HEK293 (cell line): ENCODE measurements around the gene NCKAP5.

Experiments used
- CTCF ChIA-PET: fragments of 350-600 bp; formaldehyde crosslinking; extraction: SDS; loops from one replicate; lab custom pipeline; 2021; ENCODE audit warnings: antibody characterized with exemption; lab: Yijun Ruan, JAX
- POLR2A ChIA-PET: fragments of 300-600 bp; formaldehyde crosslinking; extraction: SDS; loops from one replicate; lab custom pipeline; 2020; ENCODE audit warnings: antibody characterized with exemption, inconsistent platforms; lab: Yijun Ruan, JAX
- H3K27ac ChIP-seq: fragments of 200-500 bp; sonication (Bioruptor generic); 2 replicates; pipeline ENCODE4 v1.5.1; 2014; ENCODE audit warnings: low read depth, low read length, control low read depth, inconsistent platforms; ENCODE audit errors: extremely low read depth
- H3K36me3 ChIP-seq, 2 experiments: fragments of 200-500 bp in 1 of 2; sonication (Bioruptor generic) in 1 of 2; 1 replicate in 1 of 2; 2 replicates in 1 of 2; pipeline ENCODE4 v1.5.1; 2014 to 2017; ENCODE audit warnings: inconsistent platforms in 2 of 2, low read length in 2 of 2; ENCODE audit not compliant: control insufficient read depth in 2 of 2, insufficient read depth in 1 of 2
- H3K4me1 ChIP-seq: fragments of 200-500 bp; sonication (Bioruptor generic); 2 replicates; pipeline ENCODE4 v1.5.1; 2014; ENCODE audit warnings: mild to moderate bottlenecking, low read length, inconsistent platforms; ENCODE audit not compliant: control insufficient read depth, insufficient read depth
- H3K4me3 ChIP-seq: 2 replicates; pipeline ENCODE4 v1.5.1; 2011; ENCODE audit warnings: low read depth, mild to moderate bottlenecking, control low read depth, low read length, moderate library complexity
- H3K9me3 ChIP-seq: fragments of 200-500 bp; sonication (Bioruptor generic); 2 replicates; pipeline ENCODE4 v1.5.1; 2014; ENCODE audit warnings: low read depth, low read length, inconsistent platforms; ENCODE audit not compliant: control insufficient read depth, insufficient read depth
- ELK4 ChIP-seq: IDR thresholded peaks from 2 replicates; pipeline ENCODE4 v1.6.1; 2011; ENCODE audit warnings: mild to moderate bottlenecking, low read depth, low read length, borderline replicate concordance
- HIC1 ChIP-seq: fragments of 450-650 bp; formaldehyde crosslinking; IDR thresholded peaks from 2 replicates; pipeline ENCODE4 v1.5.1; 2016; ENCODE audit warnings: missing biosample characterization, missing genetic modification characterization
- HOXA7 ChIP-seq: sonication (generic); formaldehyde crosslinking; IDR thresholded peaks from 2 replicates; pipeline ENCODE4 v1.8.1; 2022; ENCODE audit warnings: missing genetic modification reagents, borderline replicate concordance
- MZF1 ChIP-seq: fragments of 450-650 bp; formaldehyde crosslinking; IDR thresholded peaks from 2 replicates; pipeline ENCODE4 v1.5.1; 2017; ENCODE audit warnings: missing biosample characterization, missing genetic modification characterization, borderline replicate concordance
- PRDM6 ChIP-seq: fragments of 450-650 bp; formaldehyde crosslinking; IDR thresholded peaks from 2 replicates; pipeline ENCODE4 v1.5.1; 2017; ENCODE audit warnings: missing biosample characterization, missing genetic modification characterization
- SALL2 ChIP-seq: fragments of 450-650 bp; formaldehyde crosslinking; IDR thresholded peaks from 2 replicates; pipeline ENCODE4 v1.5.0; 2017; ENCODE audit warnings: missing biosample characterization, mild to moderate bottlenecking, missing genetic modification characterization, borderline replicate concordance
- WT1 ChIP-seq: fragments of 450-650 bp; formaldehyde crosslinking; IDR thresholded peaks from 2 replicates; pipeline ENCODE4 v1.5.1; 2016; ENCODE audit warnings: missing biosample characterization, missing genetic modification characterization
- ZBTB6 ChIP-seq: fragments of 450-650 bp; formaldehyde crosslinking; IDR thresholded peaks from 2 replicates; pipeline ENCODE4 v1.5.1; 2017; ENCODE audit warnings: missing biosample characterization, missing genetic modification characterization
- ZBTB7A ChIP-seq: fragments of 450-650 bp; formaldehyde crosslinking; IDR thresholded peaks from 2 replicates; pipeline ENCODE4 v1.5.1; 2016; ENCODE audit warnings: low read depth, missing biosample characterization, missing genetic modification characterization
- ZNF112 ChIP-seq: fragments of 450-650 bp; formaldehyde crosslinking; IDR thresholded peaks from 2 replicates; pipeline ENCODE4 v1.5.0; 2017; ENCODE audit warnings: missing biosample characterization, missing genetic modification characterization
- ZNF140 ChIP-seq: fragments of 450-650 bp; formaldehyde crosslinking; IDR thresholded peaks from 2 replicates; pipeline ENCODE4 v1.5.1; 2016; ENCODE audit warnings: missing biosample characterization, missing genetic modification characterization
- ZNF214 ChIP-seq: fragments of 450-650 bp; formaldehyde crosslinking; IDR thresholded peaks from 2 replicates; pipeline ENCODE4 v1.5.1; 2017; ENCODE audit warnings: missing biosample characterization, mild to moderate bottlenecking, missing genetic modification characterization, borderline replicate concordance
- ZNF280C ChIP-seq: fragments of 450-650 bp; formaldehyde crosslinking; IDR thresholded peaks from 2 replicates; pipeline ENCODE4 v1.5.1; 2016; ENCODE audit warnings: missing biosample characterization, missing genetic modification characterization
- ZNF37A ChIP-seq: fragments of 450-650 bp; IDR thresholded peaks from 2 replicates; pipeline ENCODE4 v1.5.1; 2018; ENCODE audit warnings: missing biosample characterization, missing genetic modification characterization
- ZNF391 ChIP-seq: fragments of 450-650 bp; formaldehyde crosslinking; IDR thresholded peaks from 2 replicates; pipeline ENCODE4 v1.5.1; 2016; ENCODE audit warnings: low read depth, missing biosample characterization, missing genetic modification characterization, borderline replicate concordance
- ZNF654 ChIP-seq: fragments of 450-650 bp; formaldehyde crosslinking; IDR thresholded peaks from 2 replicates; pipeline ENCODE4 v1.5.1; 2016; ENCODE audit warnings: low read depth, missing biosample characterization, missing genetic modification characterization
- ZNF704 ChIP-seq: fragments of 450-650 bp; formaldehyde crosslinking; IDR thresholded peaks from 2 replicates; pipeline ENCODE4 v1.5.1; 2016; ENCODE audit warnings: missing biosample characterization, missing genetic modification characterization
- ZNF768 ChIP-seq: fragments of 450-650 bp; formaldehyde crosslinking; IDR thresholded peaks from 2 replicates; pipeline ENCODE4 v1.5.1; 2018; ENCODE audit warnings: missing biosample characterization, mild to moderate bottlenecking, missing genetic modification characterization
- ZNF791 ChIP-seq: fragments of 450-650 bp; formaldehyde crosslinking; IDR thresholded peaks from 2 replicates; pipeline ENCODE4 v1.5.1; 2016; ENCODE audit warnings: missing biosample characterization, missing genetic modification characterization
- TF ChIP-seq, protein P1 (sequence below): fragments of 450-650 bp; formaldehyde crosslinking; IDR thresholded peaks from 2 replicates; pipeline ENCODE4 v1.5.1; 2017; ENCODE audit warnings: missing biosample characterization, mild to moderate bottlenecking, missing genetic modification characterization, moderate library complexity

The NCKAP5 gene

DNA sequence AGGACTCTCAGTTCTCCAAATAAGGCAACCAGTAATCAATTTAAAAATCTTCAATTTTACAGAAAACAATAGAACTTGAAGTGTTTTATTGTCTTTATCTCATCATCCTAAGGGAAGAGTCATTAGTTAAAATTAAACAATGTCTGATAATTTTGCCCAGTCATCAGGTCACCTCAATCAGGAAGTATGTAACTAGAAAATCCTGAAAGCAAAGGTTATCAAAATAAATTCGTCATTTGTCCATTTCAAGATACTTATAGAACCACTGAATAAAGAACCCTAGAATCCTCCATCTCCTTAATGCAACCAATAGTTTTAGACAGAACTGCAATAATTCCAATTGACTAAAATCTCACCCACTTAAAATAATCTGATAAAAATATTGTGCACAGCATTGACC is 115.2 kb downstream of the NCKAP5 start:
- Histone ChIP-seq H3K4me3 (no peak overlapping the region), H3K4me1 (no peaks in the 10 kb centered on the region), H3K27ac (no peak overlapping the region), H3K36me3 (no peaks in the 10 kb centered on the region), H3K9me3 (no peaks in the 10 kb centered on the region)
- POLR2A ChIA-PET = no interaction called here
- CTCF ChIA-PET = no interaction called here
- TF ChIP-seq PRDM6 (tag by site-specific recombination) (no peak), ZNF791 (no peak)

GRCh38 chr2:133452583-133452982 is 115.7 kb downstream of the NCKAP5 start:
- no peak overlapping the region for H3K4me3 ChIP-seq
- ChIA-PET POLR2A (no interaction called here), CTCF (no interaction called here)
- TF ChIP-seq HOXA7 (CRISPR knock-in tag) (no peak), ZNF768 (tag by site-specific recombination) (no peak), MZF1 (tag by site-specific recombination) (no peak), ZBTB6 (tag by site-specific recombination) (no peak), ZNF214 (tag by site-specific recombination) (no peak)
- TF ChIP-seq, protein P1, sequence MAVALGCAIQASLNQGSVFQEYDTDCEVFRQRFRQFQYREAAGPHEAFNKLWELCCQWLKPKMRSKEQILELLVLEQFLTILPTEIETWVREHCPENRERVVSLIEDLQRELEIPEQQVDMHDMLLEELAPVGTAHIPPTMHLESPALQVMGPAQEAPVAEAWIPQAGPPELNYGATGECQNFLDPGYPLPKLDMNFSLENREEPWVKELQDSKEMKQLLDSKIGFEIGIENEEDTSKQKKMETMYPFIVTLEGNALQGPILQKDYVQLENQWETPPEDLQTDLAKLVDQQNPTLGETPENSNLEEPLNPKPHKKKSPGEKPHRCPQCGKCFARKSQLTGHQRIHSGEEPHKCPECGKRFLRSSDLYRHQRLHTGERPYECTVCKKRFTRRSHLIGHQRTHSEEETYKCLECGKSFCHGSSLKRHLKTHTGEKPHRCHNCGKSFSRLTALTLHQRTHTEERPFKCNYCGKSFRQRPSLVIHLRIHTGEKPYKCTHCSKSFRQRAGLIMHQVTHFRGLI (tag by site-specific recombination) = no peak
- no peak overlapping the region for H3K27ac ChIP-seq
- H3K4me1 ChIP-seq = no peaks in the 10 kb centered on the region
- H3K9me3 ChIP-seq = no peaks in the 10 kb centered on the region
- no peaks in the 10 kb centered on the region for H3K36me3 ChIP-seq

GRCh38 chr2:133452146-133452545 is 116.1 kb downstream of the NCKAP5 start:
- TF ChIP-seq ZNF654 (no peak), ZNF37A (no peak), SALL2 (tag by site-specific recombination) (no peak), ZNF140 (tag by site-specific recombination) (no peak), WT1 (tag by site-specific recombination) (no peak), ZNF112 (no peak), ZNF391 (tag by site-specific recombination) (no peak), HIC1 (no peak), ZNF704 (tag by site-specific recombination) (no peak), ZBTB7A (tag by site-specific recombination) (no peak), ELK4 (no peak), ZNF280C (no peak)
- no peak overlapping the region for H3K27ac ChIP-seq
- ChIA-PET CTCF (no interaction called here), POLR2A (no interaction called here)
- no peaks in the 10 kb centered on the region for H3K4me1 ChIP-seq
- H3K9me3 ChIP-seq = no peaks in the 10 kb centered on the region
- no peak overlapping the region for H3K4me3 ChIP-seq
- H3K36me3 ChIP-seq = no peaks in the 10 kb centered on the region
